A673 (cell line): ENCODE results near the gene GALNT3.

Source experiments
- CTCF ChIP-seq: fragments of 300-800, 200-600 bp; sonication (generic); conservative IDR thresholded peaks from 2 replicates; pipeline ENCODE4 v1.5.1; 2017; ENCODE audit warnings: low read depth, mild to moderate bottlenecking, antibody characterized with exemption, low read length, moderate library complexity, mixed read lengths
- EZH2 ChIP-seq: fragments of 200-600 bp; sonication (generic); IDR thresholded peaks from 2 replicates; pipeline ENCODE4 v1.6.1; 2017; ENCODE audit warnings: borderline replicate concordance, low read depth, mild to moderate bottlenecking, mixed read lengths, antibody characterized with exemption, low read length; ENCODE audit not compliant: poor library complexity, severe bottlenecking

DNA sequence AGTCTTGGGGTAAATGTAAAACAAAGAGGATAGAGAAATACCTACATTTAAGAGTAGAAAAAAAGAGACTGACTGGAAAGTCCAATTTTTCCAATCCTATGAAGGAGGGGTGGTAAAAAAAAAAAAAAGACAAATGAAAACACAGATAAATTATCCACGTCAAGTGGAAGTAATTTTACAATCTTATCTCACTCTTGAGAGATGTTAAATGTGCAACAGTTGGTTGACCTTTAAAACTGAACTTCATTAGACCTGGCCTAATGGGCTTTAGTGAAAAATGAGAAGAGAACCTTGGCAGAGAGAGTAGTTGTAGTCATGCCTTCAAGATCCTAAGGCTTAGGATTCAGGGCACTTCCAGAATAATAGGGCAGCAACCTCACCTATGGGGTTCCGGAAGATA is 20.4 kb downstream of the GALNT3 start:
- no peak for TF ChIP-seq CTCF
- no peak for TF ChIP-seq EZH2
